Measurements from ENCODE around the gene MCCD1. TPM values are rescaled to one million over a fixed set of nuclear protein-coding genes. Genes with fewer than 3 reads are reported as not detected.

Gene MCCD1
- total and polyA plus RNA-seq, 2 of the 13 experiments (the other 11 are each of a cell fraction or from before 2014, with no cell fraction given), result 0.15 TPM; not detected in 1

- TF ChIP-seq ZNF512 (CRISPR knock-in tag; IDR thresholded peaks at IDR 0.05) (peak; percentile 73; the same call in 1 of the 2 replicates), ZHX1 (CRISPR knock-in tag; IDR thresholded peaks at IDR 0.05; ENCODE audit: low read depth) (peak; percentile 59; the same call in 1 of the 2 replicates), IKZF5 (CRISPR knock-in tag; IDR thresholded peaks at IDR 0.05) (0 out of 2 replicates have a peak, but pooled peaks have one; percentile 6), PCBP2 (optimal IDR thresholded peaks at IDR 0.05; ENCODE audit: low read depth, low read length, poor library complexity, severe bottlenecking) (no peak), ZC3H13 (CRISPR knock-in tag; IDR thresholded peaks at IDR 0.05) (0 out of 2 replicates have a peak, but pooled peaks have one; percentile 14), HMGXB4 (CRISPR knock-in tag; IDR thresholded peaks at IDR 0.05; ENCODE audit: borderline replicate concordance in 1 of 2, low read depth in 1 of 2) (no peak; a peak in 1 of 4 replicates), ZSCAN30 (CRISPR knock-in tag; IDR thresholded peaks at IDR 0.05) (no peak), HINFP (CRISPR knock-in tag; IDR thresholded peaks at IDR 0.05; ENCODE audit: low read depth) (no peak), TBX2 (CRISPR knock-in tag; IDR thresholded peaks at IDR 0.05; ENCODE audit: borderline replicate concordance) (0 out of 2 replicates have a peak, but pooled peaks have one; percentile 9), ZSCAN21 (CRISPR knock-in tag; IDR thresholded peaks at IDR 0.05; ENCODE audit: borderline replicate concordance) (0 out of 2 replicates have a peak, but pooled peaks have one; percentile 12), ZSCAN31 (CRISPR knock-in tag; IDR thresholded peaks at IDR 0.05; ENCODE audit: low read depth) (0 out of 2 replicates have a peak, but pooled peaks have one; percentile 0), ATRX (CRISPR knock-in tag; IDR thresholded peaks at IDR 0.05; ENCODE audit: borderline replicate concordance) (no peak), CSRNP1 (CRISPR knock-in tag; IDR thresholded peaks at IDR 0.05) (0 out of 2 replicates have a peak, but pooled peaks have one; percentile 38), PRMT3 (CRISPR knock-in tag; IDR thresholded peaks at IDR 0.05; ENCODE audit: borderline replicate concordance, low read depth) (no peak), ZKSCAN5 (CRISPR knock-in tag; IDR thresholded peaks at IDR 0.05) (no peak)
Measured at GRCh38 chr6:31547727-31548543, 19.2 kb downstream of the MCCD1 start (continued).

Measured in HepG2 (cell line).